IPS DF 6.9 (cell line): ENCODE results near the gene RNF121.

Experiments
- DNase-seq: peaks from one replicate; pipeline ENCODE4 v3.0.0-alpha.2; 2013; ENCODE audit warnings: low read depth, low spot score
- H3K27ac ChIP-seq: one replicate; pipeline ENCODE4 v1.5.1; 2013; ENCODE audit warnings: low read length, control low read depth
- H3K27me3 ChIP-seq: 2 replicates; pipeline ENCODE4 v1.6.1; 2013; ENCODE audit warnings: mild to moderate bottlenecking, low read length; ENCODE audit not compliant: control insufficient read depth, insufficient read depth
- H3K36me3 ChIP-seq: 2 replicates; pipeline ENCODE4 v1.6.1; 2013; ENCODE audit warnings: low read length; ENCODE audit not compliant: control insufficient read depth, insufficient read depth
- H3K4me1 ChIP-seq: 2 replicates; pipeline ENCODE4 v1.6.1; 2013; ENCODE audit warnings: low read length; ENCODE audit not compliant: control insufficient read depth, insufficient read depth
- H3K4me3 ChIP-seq: 2 replicates; pipeline ENCODE4 v1.5.1; 2013; ENCODE audit warnings: mild to moderate bottlenecking, low read length
- H3K9me3 ChIP-seq: 2 replicates; pipeline ENCODE4 v1.6.1; 2013; ENCODE audit warnings: low read length, inconsistent platforms; ENCODE audit not compliant: control insufficient read depth, insufficient read depth
- whole genome bisulfite sequencing: extraction: QIAGEN DNeasy Blood & Tissue Kit; methylation state at CpG from one replicate; pipeline ENCODE4 v1.1.7; 2013; ENCODE audit warnings: mixed read lengths, missing lambda C conversion rate; ENCODE audit not compliant: insufficient read length, insufficient coverage; 5-methylcytosine and 5-hydroxymethylcytosine counted together

The RNF121 gene

GRCh38 chr11:72005347-72006260 lies 76.8 kb downstream of the RNF121 start:
- DNase-seq, result no peak
- no peak overlapping the region for H3K27ac ChIP-seq
- no peak overlapping the region for H3K4me3 ChIP-seq
- no CpG with 5 or more reads among the region's 20 CpGs for WGBS
- no peaks in the 10 kb centered on the region for H3K9me3 ChIP-seq
- peaks cover 45% of the 10 kb centered on the region for H3K36me3 ChIP-seq
- no peaks in the 10 kb centered on the region for H3K27me3 ChIP-seq
- no peaks in the 10 kb centered on the region for H3K4me1 ChIP-seq

- Histone ChIP-seq H3K27me3 (no peaks in the 10 kb centered on the region), H3K27ac (no peak overlapping the region), H3K4me3 (no peak overlapping the region), H3K9me3 (no peaks in the 10 kb centered on the region), H3K36me3 (peaks cover 45% of the 10 kb centered on the region), H3K4me1 (no peaks in the 10 kb centered on the region)
- no peak for DNase-seq
- no CpG with 5 or more reads among the region's 8 CpGs for WGBS
Measured at GRCh38 chr11:72006309-72007088, 77.7 kb downstream of the RNF121 start.

DNA sequence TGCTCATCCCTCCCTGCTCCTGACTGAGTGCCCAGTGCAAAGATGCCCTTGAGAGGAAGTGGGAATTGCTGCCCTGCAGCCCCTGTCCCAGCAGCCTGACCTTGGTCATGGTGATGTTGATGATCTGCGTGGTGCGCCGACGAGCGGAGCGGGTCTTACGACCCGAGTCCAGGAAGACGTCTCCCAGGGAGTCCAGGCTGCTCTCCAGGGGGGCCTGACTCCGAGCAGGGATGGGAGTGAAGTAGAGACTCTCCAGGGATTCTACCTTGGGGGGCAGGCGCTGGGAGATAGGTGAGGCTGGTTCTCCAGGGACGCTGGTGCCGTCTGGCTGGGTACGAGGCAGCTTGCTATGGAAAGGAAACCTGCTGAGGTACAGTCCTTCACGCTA lies 78.2 kb downstream of the RNF121 start:
- H3K4me1 ChIP-seq, result no peaks in the 10 kb centered on the region
- H3K36me3 ChIP-seq, result peaks cover 45% of the 10 kb centered on the region
- H3K27me3 ChIP-seq, result no peaks in the 10 kb centered on the region
- H3K4me3 ChIP-seq, result no peak overlapping the region
- no peaks in the 10 kb centered on the region for H3K9me3 ChIP-seq
- no CpG with 5 or more reads among the region's 15 CpGs for WGBS
- no peak overlapping the region for H3K27ac ChIP-seq
- DNase-seq, result no peak

DNA sequence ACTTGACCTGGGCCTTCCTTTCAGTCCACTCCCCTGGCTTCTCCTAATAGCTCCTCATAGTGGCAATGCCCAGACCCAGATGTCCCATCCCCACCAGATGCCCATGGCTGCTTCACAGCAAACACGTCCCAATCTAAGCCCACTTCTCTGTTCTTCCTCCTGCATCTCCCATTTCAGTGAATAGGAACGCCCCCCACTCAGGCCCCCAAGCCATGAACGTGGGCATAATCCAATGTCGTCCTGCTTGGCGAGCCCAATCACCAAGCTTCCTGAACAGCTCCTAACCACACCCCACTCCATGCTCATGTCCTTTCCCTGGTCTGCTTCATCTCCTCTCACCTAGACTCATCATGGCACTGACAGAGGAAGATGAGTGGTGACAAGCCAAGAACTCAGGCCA lies 78.7 kb downstream of the RNF121 start:
- no peak overlapping the region for H3K27ac ChIP-seq
- DNase-seq, result no peak
- H3K4me3 ChIP-seq, result no peak overlapping the region
- WGBS, result no CpG with 5 or more reads among the region's 5 CpGs
- peaks cover 46% of the 10 kb centered on the region for H3K36me3 ChIP-seq
- no peaks in the 10 kb centered on the region for H3K27me3 ChIP-seq
- H3K4me1 ChIP-seq, result no peaks in the 10 kb centered on the region
- H3K9me3 ChIP-seq, result no peaks in the 10 kb centered on the region

DNA sequence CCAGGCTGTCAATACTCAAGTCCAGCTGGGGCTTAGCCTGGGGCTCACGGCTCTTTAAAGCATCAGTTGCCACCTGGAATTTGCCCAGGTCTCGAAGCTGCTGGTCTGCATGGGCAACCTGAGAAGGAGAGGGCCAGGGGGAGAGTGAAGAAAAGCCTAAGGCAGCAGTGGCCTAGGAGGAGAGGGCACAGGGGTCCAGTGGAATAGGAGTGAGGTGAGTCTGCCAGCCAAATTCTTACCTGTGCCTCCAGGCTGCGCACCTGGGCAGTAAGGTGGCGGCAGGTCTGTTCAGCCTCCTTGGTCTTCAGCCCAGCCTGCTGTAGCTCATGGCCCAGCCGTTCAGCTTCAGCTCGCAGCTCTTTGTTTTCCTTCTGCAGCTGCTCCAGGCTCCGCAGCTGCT lies 79.9 kb downstream of the RNF121 start:
- Histone ChIP-seq H3K36me3 (peaks cover 48% of the 10 kb centered on the region), H3K9me3 (no peaks in the 10 kb centered on the region), H3K4me3 (no peak overlapping the region), H3K4me1 (no peaks in the 10 kb centered on the region), H3K27ac (no peak overlapping the region), H3K27me3 (no peaks in the 10 kb centered on the region)
- WGBS, result no CpG with 5 or more reads among the region's 7 CpGs
- DNase-seq, result no peak

GRCh38 chr11:72009156-72009555 lies 80.3 kb downstream of the RNF121 start:
- Histone ChIP-seq H3K4me1 (no peaks in the 10 kb centered on the region), H3K27me3 (no peaks in the 10 kb centered on the region), H3K36me3 (peaks cover 48% of the 10 kb centered on the region), H3K4me3 (no peak overlapping the region), H3K27ac (no peak overlapping the region), H3K9me3 (no peaks in the 10 kb centered on the region)
- DNase-seq, result no peak
- WGBS, result no CpG with 5 or more reads among the region's 6 CpGs

DNA sequence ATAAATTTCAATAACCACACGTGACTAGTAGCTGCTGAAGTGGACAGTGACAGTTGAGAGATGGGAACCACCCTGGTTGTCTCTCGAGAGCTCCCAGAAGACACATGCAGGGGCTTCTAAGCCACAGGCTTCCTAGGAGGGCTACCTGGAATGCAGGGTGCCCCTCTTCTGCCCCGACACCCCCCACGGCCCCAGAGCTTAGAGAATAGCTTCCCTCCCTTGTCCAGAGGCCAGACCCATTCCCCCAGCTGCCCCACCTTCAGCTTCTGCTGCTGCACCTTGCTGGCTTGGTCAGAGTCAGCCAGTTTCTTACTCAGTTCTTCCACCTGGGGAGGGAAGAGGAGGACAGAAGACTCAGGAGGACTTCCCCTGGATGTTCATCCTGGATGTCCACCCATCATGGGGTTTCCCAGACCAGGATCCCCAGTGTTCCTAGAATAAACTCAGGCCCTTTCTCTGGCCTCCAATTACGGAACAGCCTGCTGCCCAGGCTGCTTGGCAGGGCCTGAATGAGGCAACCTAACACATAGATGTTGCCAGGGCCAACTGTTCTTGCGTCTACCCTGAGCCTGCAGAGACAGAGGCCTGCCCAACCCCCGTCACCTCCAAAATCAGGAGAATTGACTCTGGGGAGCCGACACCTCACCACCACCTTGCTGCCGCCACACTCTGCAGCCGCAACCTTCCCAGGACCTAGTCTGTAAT lies 81.8 kb downstream of the RNF121 start:
- H3K27ac ChIP-seq, result no peak overlapping the region
- DNase-seq, result no peak
- H3K9me3 ChIP-seq, result no peaks in the 10 kb centered on the region
- H3K4me1 ChIP-seq, result no peaks in the 10 kb centered on the region
- peaks cover 51% of the 10 kb centered on the region for H3K36me3 ChIP-seq
- no peaks in the 10 kb centered on the region for H3K27me3 ChIP-seq
- no CpG with 5 or more reads among the region's 10 CpGs for WGBS
- no peak overlapping the region for H3K4me3 ChIP-seq

- H3K4me1 ChIP-seq, result no peaks in the 10 kb centered on the region
- no peaks in the 10 kb centered on the region for H3K27me3 ChIP-seq
- no peak overlapping the region for H3K27ac ChIP-seq
- no peak for DNase-seq
- no peaks in the 10 kb centered on the region for H3K9me3 ChIP-seq
- no CpG with 5 or more reads among the region's 5 CpGs for WGBS
- H3K4me3 ChIP-seq, result no peak overlapping the region
- peaks cover 48% of the 10 kb centered on the region for H3K36me3 ChIP-seq
Measured at GRCh38 chr11:72012091-72012630, 83.3 kb downstream of the RNF121 start.

GRCh38 chr11:72012897-72013721 lies 84.3 kb downstream of the RNF121 start:
- H3K9me3 ChIP-seq, result no peaks in the 10 kb centered on the region
- peaks cover 51% of the 10 kb centered on the region for H3K36me3 ChIP-seq
- no peak for DNase-seq
- WGBS, result no CpG with 5 or more reads among the region's 33 CpGs
- no peaks in the 10 kb centered on the region for H3K4me1 ChIP-seq
- H3K27me3 ChIP-seq, result no peaks in the 10 kb centered on the region
- H3K4me3 ChIP-seq, result no peak overlapping the region
- H3K27ac ChIP-seq, result no peak overlapping the region
